Lower leg skin (tissue), 4 donors: ENCODE data around the gene FCN2. TPM values are rescaled to one million over a fixed set of nuclear protein-coding genes. Genes with fewer than 3 reads are reported as not detected.

ENCODE experiments used
- DNase-seq, 2 donors: peaks; one replicate each; pipeline ENCODE4 v3.0.0-alpha.2; 2019; ENCODE audit warnings: low spot score in 2 of 2
- H3K4me3 ChIP-seq: fragments of 200-600 bp; sonication (generic); 2 replicates; pipeline ENCODE4 v1.5.1; 2017; ENCODE audit warnings: mild to moderate bottlenecking, low read depth; ENCODE audit not compliant: poor library complexity, severe bottlenecking
- POLR2A ChIP-seq, 2 donors: fragments of 450-650 bp; IDR thresholded peaks; one replicate each; pipeline ENCODE4 v1.6.1; 2016 to 2017; ENCODE audit warnings: antibody characterized with exemption in 2 of 2, mild to moderate bottlenecking in 1 of 2, moderate library complexity in 1 of 2
- WGBS, 2 donors: methylation state at CpG; one replicate each; pipeline ENCODE4 v1.1.5; 2018; 5-methylcytosine and 5-hydroxymethylcytosine counted together
- intact Hi-C: fragments of 100-400 bp; cut with DNase I; formaldehyde crosslinking; loops from one replicate; pipeline ENCODE4 v1.15.0; 2023; ENCODE audit warnings: low total_unique reads
- total RNA-seq, 4 donors: library from RNA; depleted of rRNA; stranded (reverse); fragments of >200 nt; gene quantifications; one replicate each; pipeline ENCODE4 v1.1.0, GENCODE V29; 2016
- TF ChIP-seq, protein P1 (sequence below), 3 donors: fragments of 450-650 bp; IDR thresholded peaks; one replicate each; pipeline ENCODE4 v1.5.1; 2016; ENCODE audit warnings: antibody characterized with exemption in 3 of 3, mild to moderate bottlenecking in 3 of 3, moderate library complexity in 2 of 3

Gene FCN2
- total RNA-seq, 4 donors from 2014 or later, result 0.29 TPM; not detected in 3

DNA sequence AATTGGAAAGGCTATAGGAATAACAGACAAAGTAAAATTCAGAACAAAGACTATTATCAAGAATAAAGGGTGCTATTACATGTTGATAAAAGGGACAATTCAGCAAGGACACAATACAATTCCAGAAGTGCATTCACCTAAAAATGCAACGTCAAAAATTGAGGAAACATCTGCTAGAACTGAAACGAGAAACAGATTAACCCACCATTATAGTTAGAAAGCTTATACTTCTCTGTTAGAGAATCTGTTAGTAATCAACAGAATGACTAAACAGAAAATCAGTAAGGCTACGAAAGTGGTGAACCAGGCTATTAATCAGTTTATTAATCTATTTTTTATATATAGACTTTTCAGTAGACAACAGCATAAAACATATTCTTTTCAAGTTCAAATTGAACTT is 22.3 kb downstream of the FCN2 start:
- no peak for TF ChIP-seq POLR2A (IDR thresholded peaks at IDR 0.05)
- TF ChIP-seq, protein P1, sequence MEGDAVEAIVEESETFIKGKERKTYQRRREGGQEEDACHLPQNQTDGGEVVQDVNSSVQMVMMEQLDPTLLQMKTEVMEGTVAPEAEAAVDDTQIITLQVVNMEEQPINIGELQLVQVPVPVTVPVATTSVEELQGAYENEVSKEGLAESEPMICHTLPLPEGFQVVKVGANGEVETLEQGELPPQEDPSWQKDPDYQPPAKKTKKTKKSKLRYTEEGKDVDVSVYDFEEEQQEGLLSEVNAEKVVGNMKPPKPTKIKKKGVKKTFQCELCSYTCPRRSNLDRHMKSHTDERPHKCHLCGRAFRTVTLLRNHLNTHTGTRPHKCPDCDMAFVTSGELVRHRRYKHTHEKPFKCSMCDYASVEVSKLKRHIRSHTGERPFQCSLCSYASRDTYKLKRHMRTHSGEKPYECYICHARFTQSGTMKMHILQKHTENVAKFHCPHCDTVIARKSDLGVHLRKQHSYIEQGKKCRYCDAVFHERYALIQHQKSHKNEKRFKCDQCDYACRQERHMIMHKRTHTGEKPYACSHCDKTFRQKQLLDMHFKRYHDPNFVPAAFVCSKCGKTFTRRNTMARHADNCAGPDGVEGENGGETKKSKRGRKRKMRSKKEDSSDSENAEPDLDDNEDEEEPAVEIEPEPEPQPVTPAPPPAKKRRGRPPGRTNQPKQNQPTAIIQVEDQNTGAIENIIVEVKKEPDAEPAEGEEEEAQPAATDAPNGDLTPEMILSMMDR (IDR thresholded peaks at IDR 0.05), result no peak
- DNase-seq, result no peak
- intact Hi-C loops, result no loop called here
- WGBS, 2 donors, result 41 to 42% methylated on average over 3 of the region's 3 CpGs
- H3K4me3 ChIP-seq, result no peak overlapping the region

DNA sequence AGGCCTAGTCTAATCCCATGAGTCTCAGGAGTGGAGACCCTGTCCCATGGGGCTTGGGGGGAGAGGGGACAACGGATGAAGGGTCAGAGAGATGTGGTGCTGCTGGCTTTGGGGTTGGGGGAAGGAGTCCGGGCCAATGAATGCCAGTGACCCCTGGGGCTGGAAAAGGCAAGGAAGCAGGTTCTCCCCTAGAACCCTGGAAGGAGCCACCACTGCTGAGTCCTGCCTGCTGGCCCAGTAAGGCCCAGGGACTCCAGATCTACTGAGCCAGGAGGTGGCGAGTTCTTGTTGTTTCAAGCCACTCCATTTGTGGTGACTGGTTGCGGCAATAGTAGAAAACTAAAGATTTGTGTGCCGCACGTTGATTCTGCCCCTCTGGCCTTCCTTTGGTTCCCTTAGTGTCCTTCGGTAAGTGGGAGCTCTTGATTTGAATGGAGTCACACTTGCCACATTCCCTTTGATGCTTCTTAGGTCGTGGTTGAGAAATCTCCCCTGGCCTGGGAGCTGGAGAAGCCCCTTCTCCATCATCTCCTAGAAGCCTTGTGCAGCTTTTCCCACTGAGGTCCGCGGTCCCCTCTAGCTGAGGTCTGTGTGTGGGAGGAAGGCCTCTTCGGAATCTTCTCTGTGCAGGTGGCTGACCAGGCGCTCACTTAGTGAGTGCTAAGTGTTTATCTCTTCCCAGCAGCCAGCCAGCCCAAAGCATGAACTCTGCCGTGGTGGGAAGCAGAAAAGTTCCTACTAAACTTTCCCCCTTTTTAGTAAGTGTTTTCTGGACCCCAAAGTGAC is 28.1 kb downstream of the FCN2 start:
- DNase-seq, result peak in 1 of 2 donors; percentile 70
- no peak for TF ChIP-seq POLR2A (IDR thresholded peaks at IDR 0.05)
- TF ChIP-seq, protein P1 (IDR thresholded peaks at IDR 0.05), result no peak
- no peak overlapping the region for H3K4me3 ChIP-seq
- intact Hi-C loops, result no loop called here
- WGBS, 2 donors, result 89 to 90% methylated on average over 13 of the region's 13 CpGs

DNA sequence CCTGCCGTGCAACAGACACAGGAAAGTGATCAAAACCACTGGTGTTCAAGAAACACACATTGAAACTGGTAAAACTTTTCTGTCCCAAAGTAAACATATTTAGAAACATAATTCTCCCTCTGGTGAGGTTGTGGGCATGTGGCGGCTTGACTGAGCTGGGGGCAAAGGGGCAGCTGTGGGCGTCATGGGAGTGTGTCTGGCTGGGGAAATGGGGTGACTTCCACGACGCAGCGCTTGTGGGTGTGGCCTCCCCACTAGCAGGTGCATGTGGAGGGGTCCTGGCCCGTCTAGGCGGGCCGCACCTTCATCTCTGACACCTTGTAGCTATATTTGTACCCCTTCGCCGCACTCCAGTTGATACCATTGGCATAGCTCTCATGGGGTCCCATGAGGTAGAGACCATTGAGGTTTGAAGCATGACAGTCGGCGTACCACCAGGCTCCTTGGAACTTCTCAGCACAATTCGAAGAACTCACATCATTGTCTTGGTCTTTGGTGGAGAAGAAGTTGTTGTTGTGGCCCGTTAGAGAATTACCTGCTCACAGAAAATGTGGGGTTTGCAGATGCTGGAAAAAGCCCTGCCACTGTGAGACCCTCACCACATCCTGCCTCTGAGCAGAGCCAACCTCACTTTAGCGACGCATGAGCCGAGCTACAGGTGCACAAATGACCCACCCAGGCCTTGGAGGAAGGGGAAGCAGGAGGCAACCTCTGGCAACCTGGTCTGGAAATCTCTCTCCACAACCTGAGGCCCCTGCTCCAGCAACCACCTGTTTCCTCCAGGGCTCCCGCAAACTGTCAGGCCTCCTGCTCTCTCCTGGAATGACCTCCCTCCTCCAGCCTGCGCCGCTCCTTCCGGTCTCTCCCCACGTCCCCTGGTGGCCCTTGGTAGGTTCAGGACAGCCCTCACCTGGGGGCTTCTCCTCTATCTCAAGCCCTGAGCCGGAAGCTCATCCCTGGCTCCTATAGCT is 29.2 kb downstream of the FCN2 start:
- 85 to 88% methylated on average over 24 of the region's 24 CpGs for WGBS, 2 donors
- intact Hi-C loops, result no loop called here
- DNase-seq, result peak in 1 of 2 donors; percentile 76
- TF ChIP-seq, protein P1 (IDR thresholded peaks at IDR 0.05), result no peak
- no peak for TF ChIP-seq POLR2A (IDR thresholded peaks at IDR 0.05)
- H3K4me3 ChIP-seq, result no peak overlapping the region

DNA sequence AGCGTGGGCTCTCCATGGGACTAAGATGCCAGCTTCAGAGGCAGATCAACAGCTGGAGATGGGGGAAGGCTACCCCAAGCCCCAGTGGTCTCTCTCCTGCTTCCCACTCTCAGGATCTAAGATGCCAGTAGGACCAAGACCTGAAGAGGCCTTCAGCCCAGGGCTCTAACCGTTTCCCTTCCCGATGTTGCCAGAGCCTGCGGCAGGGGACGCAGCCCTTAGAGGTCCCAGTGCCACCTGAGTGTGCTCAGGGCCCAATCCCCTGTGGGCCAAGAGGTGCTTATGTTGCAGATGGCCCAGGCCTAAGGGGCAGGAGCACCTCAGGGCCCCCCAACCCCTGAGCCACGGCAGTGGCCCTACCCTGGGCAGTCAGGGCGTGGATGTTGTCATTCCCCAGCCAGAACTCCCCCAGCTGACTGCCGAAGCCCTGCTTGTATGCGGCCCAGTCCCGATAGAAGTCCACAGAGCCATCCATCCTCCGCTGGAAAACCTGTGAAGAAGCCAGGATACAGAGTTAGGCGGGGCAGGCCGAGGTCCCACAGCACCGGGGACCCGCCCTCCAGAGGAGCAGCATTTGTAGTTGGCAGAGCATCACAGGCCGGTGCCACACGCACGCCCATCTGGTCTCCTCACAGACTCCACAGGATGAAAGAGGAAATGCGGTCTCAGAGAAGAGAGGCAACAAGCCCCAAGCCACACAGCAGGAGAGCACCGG is 31.7 kb downstream of the FCN2 start:
- 68 to 79% methylated on average over 19 to 20 of the region's 20 CpGs for WGBS, 2 donors
- peak in 1 of 2 donors; percentile 60 for DNase-seq
- intact Hi-C loops, result no loop called here
- no peak for TF ChIP-seq POLR2A (IDR thresholded peaks at IDR 0.05)
- TF ChIP-seq, protein P1 (IDR thresholded peaks at IDR 0.05), result no peak
- no peak overlapping the region for H3K4me3 ChIP-seq

DNA sequence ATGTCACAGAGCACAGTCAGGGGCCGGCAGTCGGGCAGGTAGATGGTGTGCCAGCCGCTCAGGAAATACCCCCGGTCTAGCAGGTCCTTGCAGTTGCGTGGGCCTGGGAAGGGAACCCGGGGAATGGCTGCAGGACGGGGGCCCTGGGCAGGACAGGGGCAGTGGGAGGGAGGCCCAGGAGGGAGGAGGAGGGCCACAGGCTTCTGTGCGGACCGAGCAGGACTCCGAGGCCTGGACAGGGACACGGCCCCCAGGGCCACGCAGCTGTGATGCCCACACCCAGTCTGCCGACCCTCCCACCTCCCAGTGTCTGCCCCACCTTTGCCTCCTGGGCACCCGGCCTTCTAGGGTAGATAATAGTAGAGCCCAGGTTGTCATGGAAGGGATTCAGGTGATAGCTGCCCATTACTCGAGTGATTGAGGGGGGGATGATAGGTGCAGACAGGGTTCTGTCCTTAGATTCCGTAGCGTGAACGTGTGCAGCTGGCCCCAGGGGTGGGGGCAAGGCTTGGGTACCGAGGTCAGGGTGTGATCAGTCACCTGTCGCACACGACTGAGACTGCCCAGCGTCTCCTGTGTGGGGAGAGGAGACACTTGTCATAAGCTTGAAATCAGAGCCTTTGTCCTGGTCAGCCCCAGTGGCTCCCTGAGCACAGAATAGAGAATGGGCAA is 32.6 kb downstream of the FCN2 start:
- no peak overlapping the region for H3K4me3 ChIP-seq
- intact Hi-C loops, result no loop called here
- 80 to 81% methylated on average over 20 to 22 of the region's 22 CpGs for WGBS, 2 donors
- TF ChIP-seq, protein P1 (IDR thresholded peaks at IDR 0.05), result no peak
- no peak for TF ChIP-seq POLR2A (IDR thresholded peaks at IDR 0.05)
- DNase-seq, result peak in 1 of 2 donors; percentile 42
